ENCODE results near the gene HDAC4. TPM values are rescaled to one million over a fixed set of nuclear protein-coding genes. Genes with fewer than 3 reads are reported as not detected.

Gene HDAC4
- total and polyA plus RNA-seq, 2 of the 8 experiments (the other 6 are each of a cell fraction or from before 2014, with no cell fraction given) = 15.4 to 31.5 TPM

DNA sequence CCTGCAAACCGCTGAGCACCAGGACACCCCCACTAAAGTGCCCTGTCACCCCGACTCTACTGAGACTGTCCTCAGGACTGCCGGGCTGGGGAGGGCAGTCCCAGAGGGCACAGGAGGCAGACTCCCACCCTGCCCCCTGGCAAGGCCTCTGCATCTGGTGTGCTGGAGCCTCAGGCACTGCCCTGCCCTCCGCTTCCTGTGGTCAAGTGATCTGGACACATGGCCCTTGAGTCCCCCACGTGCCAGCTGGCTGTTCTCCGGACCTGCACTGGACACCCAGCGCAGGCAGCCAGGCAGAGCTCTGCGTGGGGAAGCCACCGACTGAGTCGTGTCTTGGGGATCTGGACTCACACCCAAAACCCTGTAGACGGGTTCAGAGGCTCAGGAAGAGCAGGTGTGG is 335.3 kb downstream of the HDAC4 start (continued):
- TF ChIP-seq, protein P1, sequence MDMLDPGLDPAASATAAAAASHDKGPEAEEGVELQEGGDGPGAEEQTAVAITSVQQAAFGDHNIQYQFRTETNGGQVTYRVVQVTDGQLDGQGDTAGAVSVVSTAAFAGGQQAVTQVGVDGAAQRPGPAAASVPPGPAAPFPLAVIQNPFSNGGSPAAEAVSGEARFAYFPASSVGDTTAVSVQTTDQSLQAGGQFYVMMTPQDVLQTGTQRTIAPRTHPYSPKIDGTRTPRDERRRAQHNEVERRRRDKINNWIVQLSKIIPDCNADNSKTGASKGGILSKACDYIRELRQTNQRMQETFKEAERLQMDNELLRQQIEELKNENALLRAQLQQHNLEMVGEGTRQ (IDR thresholded peaks at IDR 0.05; ENCODE audit: low read length) = no peak
- TF ChIP-seq SUZ12 (IDR thresholded peaks at IDR 0.05; ENCODE audit: low read length) (no peak), CHD2 (IDR thresholded peaks at IDR 0.05; ENCODE audit: low read length) (no peak), NRF1 (IDR thresholded peaks at IDR 0.05; ENCODE audit: low read depth, low read length) (no peak)

All from H1 (cell line).